ENCODE results near the gene IPCEF1. TPM values are rescaled to one million over a fixed set of nuclear protein-coding genes. Genes with fewer than 3 reads are reported as not detected.

IPCEF1 gene
- total and polyA plus RNA-seq, 2 of the 4 experiments (the other 2 are of a cell fraction): under 0.01 to 0.03 TPM

GRCh38 chr6:154289818-154290508, 66.6 kb downstream of the IPCEF1 start:
- Histone ChIP-seq H3K27me3 (ENCODE audit: control insufficient read depth, insufficient read depth, low read length) (no peaks in the 10 kb centered on the region), H2BK15ac (ENCODE audit: low read depth, low read length) (peak overlapping the region; percentile 84), H3K23ac (ENCODE audit: low read depth, low read length) (no peak overlapping the region), H2AK5ac (ENCODE audit: low read depth, low read length) (peak overlapping the region; percentile 58), H3K9me1 (ENCODE audit: insufficient read depth, low read length) (peaks cover 9% of the 10 kb centered on the region), H3K79me1 (ENCODE audit: low read depth in 1 of 2, low read length in 2 of 2) (no peaks in the 10 kb centered on the region), H3K4me1 (ENCODE audit: control insufficient read depth, insufficient read depth, low read length) (peaks cover 9% of the 10 kb centered on the region), H3K4ac (ENCODE audit: low read depth, low read length) (peak overlapping the region; percentile 60), H3K9ac (ENCODE audit: low read depth, low read length) (no peak overlapping the region), H3K18ac (ENCODE audit: low read depth, low read length) (peak overlapping the region; percentile 74), H4K8ac (ENCODE audit: low read depth in 2 of 2, low read length in 2 of 2) (peak overlapping the region; percentile 48 to 53; a peak in 1 of 4 replicates), H2BK120ac (ENCODE audit: low read depth, low read length) (peak overlapping the region; percentile 59), H4K91ac (ENCODE audit: insufficient read depth, low read depth, low read length) (peak overlapping the region; percentile 59), H3K14ac (replicated peaks; ENCODE audit: low read depth, low read length) (peak overlapping the region; percentile 44; the same call in 1 of the 2 replicates), H2AFZ (replicated peaks; ENCODE audit: low read length, poor library complexity) (no peak overlapping the region), H3K4me3 (ENCODE audit: insufficient read depth, low read depth, low read length) (no peak overlapping the region), H3K27ac (ENCODE audit: insufficient read depth, low read length) (no peak overlapping the region), H3K9me3 (ENCODE audit: control insufficient read depth, insufficient read depth, low read length) (no peaks in the 10 kb centered on the region), H2AK9ac (replicated peaks; ENCODE audit: low read depth, low read length, poor library complexity) (peak overlapping the region; percentile 89), H4K5ac (ENCODE audit: low read depth, low read length) (peak overlapping the region; percentile 78), H2BK20ac (ENCODE audit: low read depth, low read length) (peak overlapping the region; percentile 84), H3K56ac (ENCODE audit: extremely low read depth, insufficient read depth, low read length) (no peak overlapping the region), H3K4me2 (ENCODE audit: low read depth, low read length) (no peak overlapping the region), H4K20me1 (ENCODE audit: insufficient read depth, low read length) (no peaks in the 10 kb centered on the region), H3K36me3 (ENCODE audit: control insufficient read depth, insufficient read depth, low read length) (no peaks in the 10 kb centered on the region), H2BK5ac (ENCODE audit: low read depth, low read length, poor library complexity, severe bottlenecking) (no peak overlapping the region)
- in situ Hi-C loops (cut with MboI; ENCODE audit: low sequenced_read_pairs) (no loop called here), dilution Hi-C loops (cut with HindIII; ENCODE audit: low sequenced_read_pairs, unreplicated experiment) (no loop called here), intact Hi-C loops (cut with micrococcal nuclease) (loop anchor here (5.0 kb wide), 1 partner anchor 122 kb away; no protein-coding TSS in a partner anchor)
- DNase-seq: no peak
- no peak for ATAC-seq (ENCODE audit: low read depth)
- no TSS peak for BruUV-seq (replicated peaks)
- 100% methylated on average over 1 of the region's 6 CpGs; no CpG with 5 or more reads in 1 of the 2 experiments for WGBS, 2 experiments (ENCODE audit: extremely low coverage in 2 of 2, insufficient read length in 1 of 2)
- ChIA-PET POLR2A (ENCODE audit: unreplicated experiment) (interaction anchor here (0.7 kb wide), 1 partner anchor 13 kb away, joined by 11 read pairs; no protein-coding TSS in a partner anchor), CTCF (no interaction called here)
- no peak for TF ChIP-seq MAFK (IDR thresholded peaks at IDR 0.05; ENCODE audit: low read depth, low read length)
- TF ChIP-seq FOS (IDR thresholded peaks at IDR 0.05; ENCODE audit: low read depth, low read length): no peak
- no peak for TF ChIP-seq CTCF (conservative IDR thresholded peaks at IDR 0.05; ENCODE audit: low read depth, low read length)
- no peak for TF ChIP-seq RAD21 (IDR thresholded peaks at IDR 0.05; ENCODE audit: low read length)
- no peak for TF ChIP-seq RFX5 (IDR thresholded peaks at IDR 0.05; ENCODE audit: low read depth, low read length)
- TF ChIP-seq BHLHE40 (IDR thresholded peaks at IDR 0.05; ENCODE audit: low read depth, low read length): no peak
- no peak for TF ChIP-seq USF2 (IDR thresholded peaks at IDR 0.05; ENCODE audit: low read depth, low read length)
- no peak for TF ChIP-seq POLR2A (IDR thresholded peaks at IDR 0.05; ENCODE audit: low read depth, low read length)
- no peak for TF ChIP-seq RCOR1 (IDR thresholded peaks at IDR 0.05; ENCODE audit: insufficient replicate concordance, low read length)
- no peak for TF ChIP-seq SMC3 (IDR thresholded peaks at IDR 0.05; ENCODE audit: low read depth, low read length)
- no peak for TF ChIP-seq MAZ (IDR thresholded peaks at IDR 0.05; ENCODE audit: borderline replicate concordance, low read depth, low read length)
- TF ChIP-seq MXI1 (IDR thresholded peaks at IDR 0.05; ENCODE audit: borderline replicate concordance, low read depth, low read length): no peak
- TF ChIP-seq CEBPB (IDR thresholded peaks at IDR 0.05; ENCODE audit: low read depth, low read length): no peak
- no peak for TF ChIP-seq CHD1 (IDR thresholded peaks at IDR 0.05; ENCODE audit: low read depth, low read length)
- no peak for TF ChIP-seq ELK1 (IDR thresholded peaks at IDR 0.05; ENCODE audit: borderline replicate concordance, low read depth, low read length)
